NCI-H2227 treated with DMSO at 0.1 percent for 48 hours (cell line): ENCODE data around the gene IGFBP4.
A peak's percentile ranks its signal among the peaks of the same experiment; 100 is the strongest.

Experiments used
- DNase-seq: peaks from one replicate; lab custom pipeline; 2025; lab: John Stamatoyannopoulos, UW

IGFBP4 gene

DNA sequence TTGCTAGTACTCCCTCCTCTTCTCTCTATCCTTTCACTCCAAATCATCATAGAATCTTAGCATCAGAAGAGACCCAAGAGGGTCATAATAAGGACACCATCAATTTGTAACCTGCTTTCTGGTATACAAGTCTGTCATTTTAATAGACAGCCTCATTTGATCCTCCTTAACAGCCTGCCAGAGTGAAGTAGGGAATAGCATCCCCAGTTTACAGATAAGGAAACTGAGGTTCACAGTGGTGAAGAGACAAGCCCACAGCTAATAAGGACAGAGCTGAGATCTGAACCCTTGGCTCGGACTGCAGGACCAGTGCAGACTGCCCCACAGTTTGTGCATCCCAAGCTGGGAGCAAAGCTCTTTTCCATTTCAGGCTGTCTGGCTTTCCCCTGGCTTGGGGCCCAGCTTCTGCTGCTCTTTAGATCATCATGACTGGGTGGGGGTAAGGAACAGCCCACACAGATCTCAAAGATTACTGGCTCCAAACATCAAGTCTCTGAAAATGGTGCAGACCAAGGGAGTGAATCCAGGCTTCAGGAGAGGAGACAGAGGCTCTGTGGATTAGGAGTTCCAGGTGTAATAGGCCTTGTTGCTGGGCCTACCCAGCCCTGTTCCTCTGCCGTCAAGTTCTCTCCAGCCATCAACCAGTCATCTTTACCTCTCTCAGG, 10.3 kb upstream of the IGFBP4 start:
- DNase-seq = no peak

DNA sequence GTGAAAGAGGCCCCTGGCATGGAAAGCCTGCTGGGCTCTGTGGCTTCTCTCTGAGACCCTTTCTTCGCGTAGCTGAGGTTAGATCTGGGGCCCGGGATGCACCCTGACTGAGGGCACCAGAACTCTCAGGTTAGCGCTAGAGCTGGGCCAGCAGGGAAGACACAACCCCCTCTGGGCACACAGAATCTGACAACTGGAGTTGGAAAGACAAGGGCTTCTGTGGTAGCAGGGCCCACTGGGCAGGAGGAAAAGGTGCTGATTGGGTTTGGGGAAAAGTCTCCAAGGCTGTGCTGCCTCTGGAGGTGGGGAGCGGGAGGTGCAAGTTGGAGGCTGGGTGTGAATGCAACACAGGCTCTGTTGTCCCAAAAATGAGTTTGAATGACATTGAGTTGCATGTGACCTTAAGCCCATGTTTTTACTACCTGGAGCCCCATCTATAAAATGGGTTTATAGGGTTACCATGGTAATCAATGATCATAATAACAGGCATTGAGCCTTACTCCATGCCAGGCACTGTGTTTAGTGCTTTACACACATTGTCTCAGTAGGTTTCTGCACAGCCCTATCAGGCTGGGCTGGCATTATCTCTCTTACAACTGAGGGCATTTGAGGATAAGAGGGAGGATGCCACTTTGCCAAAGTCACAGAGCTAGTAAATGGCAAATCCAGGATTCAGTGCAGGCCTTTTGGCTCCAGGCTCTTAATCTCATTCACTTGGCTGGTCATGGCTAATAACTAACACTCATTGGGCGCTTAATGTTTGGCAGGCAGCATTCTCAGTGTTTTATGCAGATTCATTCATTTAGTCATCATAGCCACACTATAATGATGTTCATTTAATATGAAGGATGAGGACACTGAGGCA, 9.5 kb upstream of the IGFBP4 start:
- peak; percentile 9 for DNase-seq

DNA sequence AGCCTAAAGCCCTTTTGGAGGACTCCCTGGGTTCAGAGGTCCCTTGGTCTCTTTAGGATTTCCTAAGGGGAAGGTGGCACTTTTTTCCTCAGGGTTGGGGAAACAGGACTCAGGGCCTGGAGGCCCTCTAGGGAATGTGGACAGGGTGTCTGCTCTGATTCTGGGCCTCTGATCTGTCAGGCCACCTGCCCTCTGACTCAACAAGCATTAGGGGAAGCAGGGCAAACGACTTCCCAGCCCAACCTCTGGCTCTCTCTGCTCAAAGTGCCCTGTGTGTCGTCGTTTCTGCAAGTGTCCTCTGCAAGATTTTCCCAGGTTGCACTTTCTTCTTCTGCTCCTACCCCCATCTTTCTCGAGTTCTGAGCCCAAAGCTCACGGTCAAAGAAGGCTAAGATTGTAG, 6.6 kb upstream of the IGFBP4 start:
- no peak for DNase-seq

DNA sequence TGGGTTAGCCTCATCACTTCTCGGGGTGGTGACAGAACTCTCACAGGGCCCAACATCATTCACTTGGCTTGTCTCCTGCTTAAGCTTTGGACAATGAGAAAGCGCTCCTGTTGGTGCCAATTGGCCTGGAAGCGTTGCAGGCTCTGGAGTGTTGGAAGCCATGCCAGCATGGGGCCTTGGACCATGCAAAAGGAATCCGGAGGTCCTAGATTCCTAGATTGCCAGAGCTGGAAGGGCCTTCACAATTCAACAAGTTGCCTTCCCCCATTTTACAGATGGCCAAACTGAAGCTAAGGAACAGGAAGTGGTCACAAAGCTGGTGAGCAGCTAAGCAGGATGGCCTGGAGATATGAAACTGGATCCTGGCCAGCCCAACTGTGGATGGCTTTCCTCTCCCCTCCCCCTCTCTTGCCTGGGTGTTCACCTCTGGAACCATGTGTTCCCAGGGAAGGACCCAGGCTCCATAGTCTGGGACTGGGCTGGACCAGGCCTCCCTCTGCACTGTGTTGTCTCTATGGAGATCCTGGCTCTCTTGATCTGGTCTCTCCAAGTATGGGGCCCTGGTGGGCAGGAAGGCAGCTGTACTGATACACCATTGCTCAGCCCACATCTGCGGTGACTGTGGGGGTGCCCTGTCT, 6.0 kb upstream of the IGFBP4 start:
- DNase-seq = no peak

DNA sequence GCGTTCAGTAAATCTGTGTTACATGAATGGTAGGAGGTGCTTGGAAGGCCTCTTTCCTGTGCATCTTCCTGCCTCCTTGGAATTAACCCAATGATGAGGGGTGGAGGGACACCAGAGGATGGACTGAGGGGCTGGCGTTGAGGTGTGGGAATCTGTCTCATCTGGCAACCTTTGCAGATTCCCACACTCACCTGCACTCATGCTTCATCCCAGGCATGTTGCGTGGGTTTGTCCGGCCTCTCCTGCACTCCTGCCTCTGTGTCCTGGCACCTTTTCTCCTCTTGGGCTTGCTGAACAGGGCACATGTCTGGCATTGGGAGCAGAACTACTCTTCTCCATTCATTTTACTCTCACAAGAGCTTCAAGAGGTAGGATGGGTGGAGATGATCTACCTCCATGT, 3.1 kb upstream of the IGFBP4 start:
- DNase-seq = no peak

DNA sequence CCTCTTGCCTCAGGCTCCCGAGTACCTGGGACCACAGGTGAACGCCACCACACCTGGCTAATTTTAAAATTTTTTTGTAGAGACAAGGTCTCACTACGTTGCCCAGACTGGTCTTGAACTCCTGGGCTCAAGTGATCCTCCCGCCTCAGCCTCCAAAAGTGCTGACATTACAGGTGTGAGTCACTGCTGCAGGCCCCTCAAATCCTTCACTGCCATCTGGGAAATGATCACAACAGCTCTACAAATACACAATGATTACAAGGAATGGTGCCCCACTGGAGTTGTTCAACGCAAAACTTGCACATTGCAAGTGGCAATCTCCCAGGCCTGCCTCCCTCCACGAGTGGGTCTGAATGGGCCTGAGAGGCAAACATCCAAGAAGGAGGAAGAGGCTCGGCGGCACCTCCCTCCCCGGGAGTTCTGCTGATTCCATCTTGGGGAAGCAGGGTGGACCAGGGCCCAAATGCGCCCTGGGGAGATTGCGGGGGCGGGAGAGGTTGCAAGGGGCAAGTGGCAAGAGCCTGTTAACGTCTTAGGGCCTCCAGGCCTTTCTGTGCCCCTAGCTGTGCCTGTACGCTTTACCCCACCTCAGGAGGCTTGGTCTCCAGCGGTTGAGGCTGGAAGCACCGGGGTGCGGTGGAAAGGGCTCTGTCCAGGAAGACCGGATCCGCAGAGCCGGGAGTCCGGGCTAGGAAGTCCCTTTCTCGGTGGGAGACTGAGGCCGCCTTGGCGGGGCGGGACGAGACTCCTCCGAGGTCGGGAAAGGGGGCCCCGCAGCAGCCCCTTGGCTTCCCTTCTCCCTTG, 656 bp upstream of the IGFBP4 start:
- DNase-seq = no peak

DNA sequence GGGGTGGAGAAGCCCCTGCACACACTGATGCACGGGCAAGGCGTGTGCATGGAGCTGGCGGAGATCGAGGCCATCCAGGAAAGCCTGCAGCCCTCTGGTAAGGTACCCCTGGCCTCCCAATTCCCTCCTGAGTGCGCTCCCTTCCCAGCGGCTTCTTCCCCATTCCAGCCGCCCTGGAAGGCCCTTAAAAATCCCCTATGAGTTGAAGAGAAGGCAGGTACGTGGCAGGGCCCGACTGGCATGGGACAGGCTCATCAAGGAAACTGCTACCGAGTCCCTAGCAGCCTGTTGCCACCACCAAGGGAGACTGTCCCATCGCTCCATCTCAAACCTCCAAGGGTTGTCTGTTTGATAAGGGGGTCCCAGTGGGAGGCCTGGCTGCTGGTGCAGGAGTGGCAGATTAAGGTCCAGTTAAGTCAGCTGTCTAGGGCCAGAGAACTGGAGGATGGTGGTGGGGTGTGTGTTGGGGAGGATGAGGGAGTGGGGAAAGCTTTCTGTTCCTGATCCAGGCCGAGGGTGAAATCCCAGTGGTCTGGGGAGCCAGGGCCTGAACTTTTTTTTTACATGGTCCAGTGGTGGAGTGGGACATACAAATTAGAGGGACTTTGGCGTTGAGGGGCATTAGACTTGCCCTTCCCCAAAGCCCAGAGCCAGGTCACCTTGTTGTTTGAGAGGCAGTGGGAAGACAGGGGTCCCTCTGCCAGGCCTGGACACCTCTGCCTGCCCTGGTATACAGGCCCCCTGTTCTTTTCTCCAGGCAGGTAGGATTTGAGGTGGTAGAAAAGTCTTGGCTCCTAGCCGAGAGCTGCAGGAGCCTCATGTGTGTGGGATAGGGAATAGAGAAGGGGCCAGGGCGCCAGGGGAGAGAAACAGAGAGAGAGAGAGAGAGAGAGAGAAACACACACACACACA, 994 bp downstream of the IGFBP4 start:
- no peak for DNase-seq

DNA sequence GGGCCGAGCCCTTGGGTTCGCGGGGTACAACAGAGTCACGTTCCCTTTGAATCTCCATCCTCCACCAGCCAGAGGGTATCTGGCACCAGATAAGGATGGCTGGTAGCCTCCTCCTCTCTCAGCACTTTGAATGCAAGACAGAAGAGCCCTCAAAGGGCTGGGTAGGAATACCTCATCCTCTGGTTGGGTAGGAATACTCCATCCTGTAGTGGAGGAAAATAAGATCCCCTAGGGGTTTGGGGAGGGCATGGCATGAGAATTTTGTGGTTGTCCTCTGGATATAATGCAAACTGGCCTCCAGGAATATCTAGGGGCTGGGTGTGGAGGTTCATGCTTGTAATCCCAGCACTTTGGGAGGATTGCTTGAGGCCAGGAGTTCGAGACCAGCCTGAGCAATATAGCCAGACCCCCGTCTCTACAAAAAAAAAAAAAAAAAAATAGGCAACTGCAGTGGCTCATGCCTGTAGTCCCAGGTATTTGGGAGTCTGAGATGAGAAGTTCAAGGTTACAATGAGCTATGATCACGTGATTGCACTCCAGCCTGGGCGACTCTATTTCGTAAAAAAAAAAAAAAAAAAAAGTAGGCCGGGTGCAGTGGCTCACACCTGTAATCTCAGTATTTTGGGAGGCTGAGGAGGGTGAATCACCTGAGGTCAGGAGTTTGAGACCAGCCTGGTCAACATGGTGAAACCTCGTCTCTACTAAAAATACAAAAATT, 2.7 kb downstream of the IGFBP4 start:
- no peak for DNase-seq

DNA sequence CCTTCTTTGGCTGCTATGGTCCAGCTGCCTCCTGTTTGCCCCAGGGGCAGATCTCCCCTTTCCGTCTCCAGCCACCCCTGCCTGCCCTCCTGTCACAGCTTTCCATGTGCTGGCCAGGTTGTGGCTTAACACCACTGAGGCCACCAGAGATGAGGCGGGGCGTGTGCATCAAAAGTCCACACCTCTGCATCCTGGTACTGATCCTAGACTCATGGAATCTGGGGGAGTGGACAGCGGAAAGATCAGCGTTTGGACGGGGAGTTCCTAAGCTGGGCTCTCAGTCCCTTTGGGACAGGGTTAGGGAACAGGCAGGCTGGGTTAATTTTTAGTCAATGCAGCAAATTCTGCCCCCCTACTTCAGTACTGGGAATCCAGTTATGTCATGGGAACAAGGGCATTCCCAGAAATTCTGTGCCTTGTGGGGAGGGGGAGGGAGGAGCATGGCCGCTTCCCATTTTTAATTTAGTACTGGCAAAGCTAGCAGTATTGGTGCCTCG, 3.9 kb downstream of the IGFBP4 start:
- DNase-seq = no peak

DNA sequence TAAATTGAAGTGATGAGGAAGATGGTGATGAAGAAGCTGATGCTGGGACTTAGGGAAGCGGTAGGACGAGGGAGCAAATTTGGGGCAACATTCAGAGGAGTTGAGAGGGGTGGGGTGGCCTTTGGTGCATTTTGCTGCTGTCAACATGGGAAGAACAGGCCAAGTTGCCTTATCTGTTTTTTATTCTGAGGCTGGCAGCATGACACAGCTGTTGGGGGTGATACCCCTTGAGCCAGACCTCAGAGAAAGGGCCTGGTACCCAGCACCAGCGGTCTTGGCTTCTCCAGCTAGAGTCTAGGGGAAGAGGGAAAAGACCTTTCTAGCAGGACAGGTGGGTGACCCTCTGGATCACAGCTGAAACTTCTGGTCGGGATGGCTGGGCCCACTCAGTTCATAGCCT, 4.6 kb downstream of the IGFBP4 start:
- DNase-seq = no peak

DNA sequence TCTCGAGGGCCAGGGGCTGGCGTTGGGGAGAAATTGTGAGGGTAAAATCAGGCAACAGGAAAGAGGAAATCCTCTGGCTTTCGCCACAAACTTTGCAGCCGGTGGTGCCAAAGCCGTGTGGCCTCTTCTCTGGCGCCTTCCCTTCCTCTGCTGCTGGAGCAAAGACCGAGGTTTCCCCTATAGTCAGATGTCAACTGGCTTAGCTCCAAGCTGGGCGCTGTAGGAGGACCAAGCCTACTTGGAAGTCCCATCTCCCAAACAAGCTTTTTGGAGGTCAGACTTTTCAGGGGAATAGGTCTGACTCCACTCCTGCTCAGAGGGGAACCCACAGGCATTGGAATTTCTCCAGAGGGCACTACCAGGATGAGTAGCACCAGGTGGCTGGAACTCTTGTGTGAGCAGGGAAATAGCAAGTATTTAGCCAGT, 5.0 kb downstream of the IGFBP4 start:
- DNase-seq = no peak

DNA sequence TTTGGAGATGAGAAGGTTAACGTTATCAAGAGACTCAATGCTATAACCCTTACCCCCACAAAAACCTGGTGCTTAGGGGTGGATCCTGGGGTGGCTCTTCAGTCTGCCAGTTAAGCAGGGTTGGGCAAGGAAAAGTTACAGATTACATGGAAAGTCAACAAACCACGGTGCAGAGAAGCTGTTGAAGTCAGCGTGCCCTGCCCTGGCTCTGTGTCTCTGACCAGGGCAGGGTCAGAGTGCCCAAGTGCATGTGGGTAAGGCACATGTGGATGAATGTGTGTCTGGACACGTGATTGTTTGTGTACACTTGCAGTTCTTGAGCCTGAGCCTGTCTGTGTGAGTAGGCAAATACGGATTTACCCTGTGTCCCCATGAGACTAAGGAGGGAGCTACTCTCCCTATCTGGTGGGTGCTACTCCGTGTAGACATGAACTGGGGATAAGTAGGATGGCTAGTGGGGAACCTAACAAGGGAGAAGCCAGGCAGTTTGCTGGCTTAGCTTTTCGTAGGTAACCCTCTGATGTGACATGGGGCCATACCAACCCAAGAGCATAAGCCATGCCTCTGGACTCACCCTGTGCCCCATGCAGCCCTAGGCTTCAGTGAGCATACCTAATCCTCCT, 5.5 kb downstream of the IGFBP4 start:
- DNase-seq = no peak

DNA sequence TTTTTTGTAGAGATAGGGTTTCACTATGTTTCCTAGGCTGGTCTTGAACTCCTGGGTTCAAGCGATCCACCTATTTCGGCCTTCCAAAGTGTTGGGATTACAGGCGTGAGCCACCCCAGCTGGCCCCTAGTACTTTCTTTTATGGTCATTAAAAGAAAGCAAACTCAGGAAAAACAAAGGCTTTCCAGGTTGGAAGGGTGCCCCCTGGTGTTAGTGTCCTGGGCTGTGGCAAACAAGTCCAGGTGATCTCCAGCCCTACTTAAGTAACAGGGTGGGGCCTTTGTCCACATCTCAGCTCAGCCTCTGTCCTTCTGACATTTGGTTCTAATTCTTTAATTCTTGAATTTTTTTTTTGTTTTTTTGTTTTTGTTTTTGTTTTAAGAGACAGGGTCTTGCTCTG, 6.9 kb downstream of the IGFBP4 start:
- no peak for DNase-seq

DNA sequence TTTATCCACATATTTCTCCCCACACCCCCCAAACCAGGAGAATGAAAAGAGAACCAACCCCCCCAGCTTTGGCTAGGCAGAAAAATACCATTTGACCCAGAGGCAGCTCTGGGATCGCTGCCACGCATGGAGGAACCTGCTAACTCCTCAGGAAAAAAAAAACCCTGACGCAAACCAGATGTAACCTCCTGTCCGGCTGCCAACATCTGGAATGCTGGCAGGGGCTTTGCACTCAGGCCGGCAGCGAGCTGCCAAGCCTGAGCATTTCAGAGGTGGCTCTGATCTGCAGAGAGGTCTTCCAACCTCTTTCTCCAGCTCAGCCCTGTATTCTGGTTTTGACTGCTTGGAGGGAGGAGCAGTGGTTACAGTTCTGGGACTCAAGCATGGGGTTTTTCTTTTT, 8.2 kb downstream of the IGFBP4 start:
- no peak for DNase-seq

DNA sequence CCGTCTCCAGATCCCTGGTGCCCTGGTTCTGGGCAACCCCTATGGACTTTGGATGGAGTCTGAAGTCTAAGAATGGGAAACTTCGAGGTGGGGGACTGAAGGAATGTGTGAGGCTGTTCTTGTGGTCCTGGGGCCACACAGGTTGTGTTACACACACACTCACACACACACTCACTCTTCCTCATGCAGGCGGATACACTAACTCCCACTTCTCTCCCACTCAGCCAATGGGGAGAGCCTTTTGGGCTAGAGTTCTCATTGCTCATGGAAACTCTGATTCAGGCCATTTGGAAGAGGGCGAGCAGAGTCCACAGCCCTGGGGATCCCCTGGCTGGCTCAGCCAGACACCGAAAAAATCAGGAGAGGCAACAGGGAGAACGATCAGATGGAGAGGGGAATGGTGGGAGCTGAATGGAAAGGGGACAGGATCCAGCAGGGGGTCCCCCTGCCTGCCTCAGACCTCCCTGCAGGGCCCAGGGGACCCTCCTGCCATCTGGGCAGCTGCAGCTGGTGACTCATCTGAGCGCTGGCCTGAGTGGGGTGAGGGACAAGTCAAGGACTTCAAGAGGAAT, 9.1 kb downstream of the IGFBP4 start:
- no peak for DNase-seq

DNA sequence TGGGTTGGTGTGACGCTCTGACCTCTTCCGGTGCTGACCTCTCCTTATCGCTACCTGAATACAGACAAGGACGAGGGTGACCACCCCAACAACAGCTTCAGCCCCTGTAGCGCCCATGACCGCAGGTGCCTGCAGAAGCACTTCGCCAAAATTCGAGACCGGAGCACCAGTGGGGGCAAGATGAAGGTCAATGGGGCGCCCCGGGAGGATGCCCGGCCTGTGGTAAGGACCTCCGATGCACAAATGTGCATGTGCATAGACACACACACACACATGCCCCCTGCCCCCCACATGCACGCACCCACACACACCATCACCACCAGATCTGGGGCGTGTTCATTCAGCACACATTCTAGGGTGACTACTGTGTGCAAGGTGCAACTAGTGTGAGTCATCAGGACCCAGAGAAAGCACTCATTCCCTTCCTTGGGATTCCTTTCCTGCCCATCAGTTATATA, 9.7 kb downstream of the IGFBP4 start:
- no peak for DNase-seq

DNA sequence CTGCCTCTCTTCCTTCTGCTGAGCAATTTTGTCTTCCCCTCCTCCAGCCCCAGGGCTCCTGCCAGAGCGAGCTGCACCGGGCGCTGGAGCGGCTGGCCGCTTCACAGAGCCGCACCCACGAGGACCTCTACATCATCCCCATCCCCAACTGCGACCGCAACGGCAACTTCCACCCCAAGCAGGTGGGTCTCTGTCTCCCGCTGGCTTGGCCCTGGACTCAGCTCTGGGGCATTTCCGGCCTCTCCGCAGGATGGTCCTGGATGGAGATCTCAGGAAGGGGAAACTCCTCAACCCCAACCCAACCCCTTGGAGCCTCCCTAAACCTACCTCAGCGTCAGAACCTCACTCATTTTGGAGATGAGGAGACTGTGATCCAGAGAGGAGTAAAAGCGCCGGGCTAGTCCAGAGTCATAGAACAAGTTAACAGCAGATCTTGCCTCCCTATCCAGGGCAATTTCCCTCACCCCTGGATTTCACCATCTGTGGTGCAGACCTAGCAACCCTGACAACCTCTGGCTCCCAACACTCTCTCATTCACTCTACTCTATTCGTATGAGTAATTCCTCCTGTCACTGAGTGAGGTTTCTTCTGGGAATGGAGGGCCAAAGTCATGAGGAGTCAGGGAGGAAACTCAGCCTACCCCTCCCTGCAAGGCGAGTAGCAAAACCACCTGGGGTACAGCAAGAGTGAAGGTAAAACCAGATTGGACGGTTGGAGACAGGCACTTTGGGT, 10.8 kb downstream of the IGFBP4 start:
- no peak for DNase-seq

DNA sequence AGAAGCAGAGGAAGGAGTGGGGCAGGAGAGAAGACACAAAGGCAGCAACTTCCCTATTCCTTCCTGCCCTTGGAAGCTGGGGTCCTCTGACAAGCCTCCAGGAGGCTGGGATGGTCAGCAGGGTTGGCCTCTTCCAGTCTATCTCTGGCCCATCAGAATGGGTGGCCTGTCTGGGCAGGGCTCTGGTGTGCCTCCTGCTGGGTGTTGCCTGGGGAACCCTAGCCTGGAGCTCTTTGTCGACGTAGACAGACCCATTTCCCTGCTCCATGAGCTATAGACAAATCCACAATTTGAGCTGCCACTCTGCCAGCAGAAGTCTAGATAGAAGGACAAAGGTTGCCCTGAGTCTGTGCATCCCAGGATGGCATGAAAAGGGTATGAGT, 11.4 kb downstream of the IGFBP4 start:
- no peak for DNase-seq
